NOMO-1 treated with DMSO at 0.1 percent for 48 hours (cell line): ENCODE measurements around the gene ZBTB17.
"Not testable (repeated sequence)": the region's sequence is repeated elsewhere in the genome, so short reads cannot be mapped to it uniquely, and the experiment has no call there.

Experiments
- DNase-seq: peaks from one replicate; lab custom pipeline; 2025; ENCODE audit not compliant: unreplicated experiment; lab: John Stamatoyannopoulos, UW

Gene ZBTB17

DNA sequence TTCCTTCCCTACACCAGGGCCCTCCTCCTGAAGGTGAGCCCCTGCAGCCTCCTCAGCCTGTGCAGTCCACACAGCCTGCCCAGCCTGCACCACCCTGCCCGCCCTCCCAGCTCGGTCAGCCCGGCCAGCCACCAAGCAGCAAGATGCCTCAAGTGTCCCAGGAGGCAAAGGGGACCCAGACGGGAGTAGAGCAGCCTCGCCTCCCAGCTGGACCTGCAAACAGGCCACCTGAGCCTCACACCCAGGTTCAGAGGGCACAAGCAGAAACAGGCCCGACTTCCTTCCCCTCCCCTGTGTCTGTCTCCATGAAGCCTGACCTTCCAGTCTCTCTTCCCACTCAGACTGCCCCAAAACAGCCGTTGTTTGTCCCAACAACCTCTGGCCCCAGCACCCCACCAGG is 38.8 kb downstream of the ZBTB17 start:
- no peak for DNase-seq

DNA sequence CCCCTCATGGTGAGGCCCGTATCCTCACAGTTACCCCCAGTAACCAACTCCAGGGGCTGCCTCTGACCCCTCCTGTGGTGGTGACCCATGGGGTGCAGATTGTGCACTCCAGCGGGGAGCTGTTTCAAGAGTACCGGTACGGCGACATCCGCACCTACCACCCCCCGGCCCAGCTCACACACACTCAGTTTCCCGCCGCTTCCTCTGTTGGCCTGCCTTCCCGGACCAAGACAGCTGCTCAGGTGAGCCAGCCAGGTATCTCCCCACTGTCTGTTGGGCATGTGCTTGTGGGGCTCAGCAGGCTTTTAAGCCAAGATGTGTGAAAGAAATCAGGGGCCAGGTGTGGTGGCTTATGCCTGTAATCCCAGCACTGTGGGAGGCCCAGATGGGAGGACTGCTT is 39.9 kb downstream of the ZBTB17 start:
- no peak for DNase-seq

DNA sequence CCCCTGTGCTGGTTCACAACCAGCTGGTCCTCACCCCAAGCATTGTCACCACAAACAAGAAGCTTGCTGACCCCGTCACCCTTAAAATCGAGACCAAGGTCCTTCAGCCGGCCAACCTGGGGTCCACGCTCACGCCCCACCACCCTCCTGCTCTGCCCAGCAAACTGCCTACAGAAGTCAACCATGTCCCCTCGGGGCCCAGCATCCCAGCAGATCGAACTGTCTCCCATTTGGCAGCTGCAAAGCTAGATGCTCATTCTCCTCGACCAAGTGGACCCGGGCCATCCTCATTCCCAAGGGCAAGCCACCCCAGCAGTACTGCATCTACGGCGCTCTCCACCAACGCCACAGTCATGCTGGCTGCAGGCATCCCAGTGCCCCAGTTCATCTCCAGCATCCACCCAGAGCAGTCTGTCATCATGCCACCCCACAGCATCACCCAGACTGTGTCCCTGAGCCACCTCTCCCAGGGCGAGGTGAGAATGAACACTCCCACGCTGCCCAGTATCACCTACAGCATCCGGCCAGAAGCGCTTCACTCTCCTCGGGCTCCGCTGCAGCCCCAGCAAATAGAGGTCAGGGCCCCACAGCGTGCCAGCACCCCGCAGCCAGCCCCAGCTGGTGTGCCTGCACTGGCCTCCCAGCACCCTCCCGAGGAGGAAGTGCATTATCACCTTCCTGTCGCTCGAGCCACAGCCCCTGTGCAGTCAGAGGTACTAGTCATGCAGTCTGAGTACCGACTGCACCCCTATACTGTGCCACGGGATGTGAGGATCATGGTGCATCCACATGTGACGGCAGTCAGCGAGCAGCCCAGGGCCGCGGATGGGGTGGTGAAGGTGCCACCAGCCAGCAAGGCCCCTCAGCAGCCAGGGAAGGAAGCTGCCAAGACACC is 40.6 kb downstream of the ZBTB17 start:
- DNase-seq, result no peak

DNA sequence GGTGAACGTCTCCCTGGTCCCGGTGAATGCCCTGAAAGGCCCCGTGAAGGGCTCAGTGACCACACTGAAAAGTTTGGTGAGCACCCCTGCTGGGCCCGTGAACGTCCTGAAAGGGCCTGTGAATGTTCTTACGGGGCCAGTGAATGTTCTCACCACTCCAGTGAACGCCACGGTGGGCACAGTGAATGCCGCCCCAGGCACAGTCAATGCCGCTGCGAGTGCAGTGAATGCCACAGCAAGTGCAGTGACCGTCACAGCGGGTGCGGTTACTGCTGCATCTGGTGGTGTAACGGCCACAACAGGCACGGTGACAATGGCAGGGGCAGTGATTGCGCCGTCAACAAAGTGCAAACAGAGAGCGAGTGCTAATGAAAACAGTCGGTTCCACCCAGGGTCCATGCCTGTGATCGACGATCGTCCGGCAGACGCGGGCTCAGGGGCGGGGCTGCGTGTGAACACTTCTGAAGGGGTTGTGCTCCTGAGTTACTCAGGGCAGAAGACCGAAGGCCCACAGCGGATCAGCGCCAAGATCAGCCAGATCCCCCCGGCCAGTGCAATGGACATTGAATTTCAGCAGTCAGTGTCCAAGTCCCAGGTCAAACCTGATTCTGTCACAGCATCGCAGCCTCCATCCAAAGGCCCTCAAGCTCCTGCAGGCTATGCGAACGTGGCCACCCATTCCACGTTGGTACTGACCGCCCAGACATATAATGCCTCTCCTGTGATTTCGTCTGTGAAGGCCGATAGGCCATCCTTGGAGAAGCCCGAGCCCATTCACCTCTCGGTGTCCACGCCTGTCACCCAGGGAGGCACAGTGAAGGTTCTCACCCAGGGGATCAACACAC is 41.5 kb downstream of the ZBTB17 start:
- DNase-seq, result no peak

DNA sequence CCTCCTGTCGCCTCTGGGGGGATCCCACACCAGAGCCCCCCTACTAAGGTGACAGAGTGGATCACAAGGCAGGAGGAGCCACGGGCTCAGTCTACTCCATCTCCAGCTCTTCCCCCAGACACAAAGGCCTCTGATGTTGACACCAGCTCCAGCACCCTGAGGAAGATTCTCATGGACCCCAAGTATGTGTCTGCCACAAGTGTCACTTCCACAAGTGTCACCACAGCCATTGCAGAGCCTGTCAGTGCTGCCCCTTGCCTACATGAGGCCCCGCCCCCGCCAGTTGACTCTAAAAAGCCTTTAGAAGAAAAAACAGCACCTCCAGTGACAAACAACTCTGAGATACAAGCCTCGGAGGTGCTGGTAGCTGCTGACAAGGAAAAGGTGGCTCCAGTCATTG is 42.2 kb downstream of the ZBTB17 start:
- DNase-seq, result no peak

- no peak for DNase-seq
Measured at GRCh38 chr1:15932612-15933011, 43.3 kb downstream of the ZBTB17 start.

GRCh38 chr1:15931884-15932283 is 44.0 kb downstream of the ZBTB17 start:
- no peak for DNase-seq

GRCh38 chr1:15931401-15931800 is 44.5 kb downstream of the ZBTB17 start:
- DNase-seq, result no peak

- no peak for DNase-seq
Measured at GRCh38 chr1:15928971-15929965, 46.6 kb downstream of the ZBTB17 start.

GRCh38 chr1:15926448-15926847 is 49.5 kb downstream of the ZBTB17 start:
- DNase-seq, result not testable (repeated sequence)

DNA sequence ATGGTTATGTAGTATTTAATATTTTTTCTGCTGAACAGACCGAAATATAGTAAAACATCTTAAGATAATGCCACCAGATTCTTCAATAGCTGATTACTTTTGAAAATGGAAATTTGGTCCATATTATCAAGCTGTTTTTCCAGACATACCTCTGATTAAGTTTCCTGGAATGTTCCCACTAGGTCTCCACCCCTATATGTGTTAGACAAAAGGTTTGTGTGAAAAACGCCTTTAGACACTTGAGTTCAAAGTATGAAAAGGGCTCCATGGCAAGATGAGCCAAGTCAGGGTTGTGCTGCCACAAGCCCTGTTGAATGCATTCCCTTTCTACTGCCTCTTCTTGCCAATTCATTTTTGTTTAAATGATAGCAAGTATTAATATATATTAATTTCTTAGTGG is 52.7 kb downstream of the ZBTB17 start:
- DNase-seq, result no peak

DNA sequence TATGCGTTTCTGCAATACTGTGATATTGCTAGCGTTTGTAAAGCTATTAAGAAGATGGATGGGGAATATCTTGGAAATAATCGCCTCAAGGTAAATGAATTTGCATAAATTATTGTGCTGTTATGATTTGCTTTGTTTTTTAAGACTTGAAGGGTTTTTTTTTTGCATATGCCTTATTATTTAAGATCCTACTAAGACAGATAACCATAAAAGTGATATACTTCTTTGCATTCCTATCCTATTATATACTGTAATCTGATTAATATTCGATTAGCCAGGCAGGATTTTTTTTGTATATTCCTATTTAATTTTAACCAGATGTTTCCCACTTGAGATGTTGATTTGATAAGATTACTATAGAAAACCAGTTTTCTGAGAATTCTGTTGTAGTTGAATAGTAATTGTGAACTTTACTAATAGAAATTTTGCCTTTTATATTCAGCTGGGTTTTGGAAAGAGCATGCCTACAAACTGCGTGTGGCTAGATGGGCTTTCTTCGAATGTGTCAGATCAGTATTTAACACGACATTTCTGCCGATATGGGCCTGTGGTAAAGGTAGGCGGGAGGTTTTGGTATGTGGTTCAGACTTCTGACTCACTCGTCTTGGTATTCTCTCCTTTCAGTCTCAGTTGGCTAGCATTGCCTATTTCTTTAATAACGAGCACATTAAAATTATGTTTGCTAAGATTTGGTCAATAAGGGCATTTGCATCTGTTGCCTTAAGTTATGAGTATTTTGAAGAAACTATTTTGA is 56.8 kb downstream of the ZBTB17 start:
- DNase-seq, result no peak

DNA sequence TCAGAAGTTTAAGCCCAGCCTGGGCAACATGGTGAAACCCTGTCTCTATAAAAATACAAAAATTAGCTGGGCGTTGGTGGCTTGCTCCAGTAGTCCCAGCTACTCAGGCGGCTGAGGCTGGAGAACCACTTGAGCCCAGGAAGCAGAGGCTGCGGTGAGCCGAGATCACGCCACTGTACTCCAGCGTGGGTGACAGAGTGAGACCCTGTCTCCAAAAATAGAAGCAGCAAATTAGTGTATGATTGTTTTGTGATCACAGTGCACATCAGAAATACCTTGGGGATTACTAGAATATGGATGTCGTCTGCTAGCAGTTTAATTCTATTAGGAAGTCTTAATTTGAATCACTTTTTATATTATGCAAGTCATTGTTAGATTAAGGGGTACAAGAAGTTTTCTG is 59.0 kb downstream of the ZBTB17 start:
- DNase-seq, result no peak

DNA sequence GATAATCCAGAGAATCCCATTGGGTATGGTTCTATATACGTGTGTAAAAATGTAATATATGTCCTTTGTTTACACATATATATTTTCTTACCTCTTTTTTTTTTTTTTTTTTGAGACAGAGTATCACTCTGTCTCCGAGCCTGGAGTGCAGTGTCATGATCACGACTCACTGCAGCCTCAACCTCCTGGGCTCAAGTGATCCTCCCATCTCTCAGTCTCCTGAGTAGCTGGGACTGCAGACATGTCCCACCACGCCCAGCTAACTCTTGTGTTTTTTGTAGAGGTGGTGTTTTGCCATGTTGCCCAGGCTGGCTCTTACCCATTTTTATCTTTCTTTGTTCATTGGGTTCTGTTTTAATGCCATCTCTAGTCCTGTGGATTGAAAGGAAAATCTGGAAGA is 59.5 kb downstream of the ZBTB17 start:
- no peak for DNase-seq

GRCh38 chr1:15915991-15916390 is 59.9 kb downstream of the ZBTB17 start:
- DNase-seq, result no peak

DNA sequence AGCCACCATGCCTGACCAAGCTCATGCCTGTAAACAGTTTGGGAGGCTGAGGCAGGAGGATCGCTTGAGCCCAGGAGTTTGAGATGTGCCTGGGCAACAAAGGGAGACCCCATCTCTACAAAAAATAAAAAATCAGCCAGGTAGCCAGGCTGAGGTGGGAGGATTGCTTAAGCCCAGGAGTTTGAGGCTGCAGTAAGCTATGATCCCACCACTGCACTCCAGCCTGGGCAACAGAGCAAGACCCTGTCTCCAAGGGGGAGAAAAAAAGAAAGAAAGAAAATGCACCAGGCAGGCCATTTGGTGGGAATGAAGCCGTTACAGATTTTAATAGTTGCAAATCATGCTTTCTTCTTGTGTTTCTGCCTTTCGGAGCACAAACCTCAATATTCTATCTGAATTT is 62.3 kb downstream of the ZBTB17 start:
- not testable (repeated sequence) for DNase-seq

GRCh38 chr1:15911927-15912326 is 64.0 kb downstream of the ZBTB17 start:
- DNase-seq, result no peak

GRCh38 chr1:15911141-15911540 is 64.8 kb downstream of the ZBTB17 start:
- no peak for DNase-seq

- no peak for DNase-seq
Measured at GRCh38 chr1:15908597-15908996, 67.3 kb downstream of the ZBTB17 start.

- DNase-seq, result no peak
Measured at GRCh38 chr1:15902882-15903281, 73.0 kb downstream of the ZBTB17 start.
